GM21529 (cell line): ENCODE results near the gene CARNS1.
"Not testable (repeated sequence)": the region's sequence is repeated elsewhere in the genome, so short reads cannot be mapped to it uniquely, and the experiment has no call there.

Source experiments
- ATAC-seq: cut with Tn5 transposase; IDR thresholded peaks from one replicate; pipeline ENCODE4 v1.9.1; 2021; ENCODE audit not compliant: unreplicated experiment

CARNS1 gene

GRCh38 chr11:67463186-67463585, 47.7 kb downstream of the CARNS1 start:
- ATAC-seq = no peak

GRCh38 chr11:67463680-67464410, 48.4 kb downstream of the CARNS1 start:
- no peak for ATAC-seq

- peak; percentile 43 for ATAC-seq
These were observed 49.1 kb downstream of the CARNS1 start for GRCh38 chr11:67464411-67465188.

- ATAC-seq = no peak
These were observed 49.7 kb downstream of the CARNS1 start for GRCh38 chr11:67465189-67465510.

GRCh38 chr11:67465530-67465929, 50.1 kb downstream of the CARNS1 start:
- not testable (repeated sequence) for ATAC-seq

- ATAC-seq = no peak
These were observed 50.9 kb downstream of the CARNS1 start for GRCh38 chr11:67466367-67466766.

DNA sequence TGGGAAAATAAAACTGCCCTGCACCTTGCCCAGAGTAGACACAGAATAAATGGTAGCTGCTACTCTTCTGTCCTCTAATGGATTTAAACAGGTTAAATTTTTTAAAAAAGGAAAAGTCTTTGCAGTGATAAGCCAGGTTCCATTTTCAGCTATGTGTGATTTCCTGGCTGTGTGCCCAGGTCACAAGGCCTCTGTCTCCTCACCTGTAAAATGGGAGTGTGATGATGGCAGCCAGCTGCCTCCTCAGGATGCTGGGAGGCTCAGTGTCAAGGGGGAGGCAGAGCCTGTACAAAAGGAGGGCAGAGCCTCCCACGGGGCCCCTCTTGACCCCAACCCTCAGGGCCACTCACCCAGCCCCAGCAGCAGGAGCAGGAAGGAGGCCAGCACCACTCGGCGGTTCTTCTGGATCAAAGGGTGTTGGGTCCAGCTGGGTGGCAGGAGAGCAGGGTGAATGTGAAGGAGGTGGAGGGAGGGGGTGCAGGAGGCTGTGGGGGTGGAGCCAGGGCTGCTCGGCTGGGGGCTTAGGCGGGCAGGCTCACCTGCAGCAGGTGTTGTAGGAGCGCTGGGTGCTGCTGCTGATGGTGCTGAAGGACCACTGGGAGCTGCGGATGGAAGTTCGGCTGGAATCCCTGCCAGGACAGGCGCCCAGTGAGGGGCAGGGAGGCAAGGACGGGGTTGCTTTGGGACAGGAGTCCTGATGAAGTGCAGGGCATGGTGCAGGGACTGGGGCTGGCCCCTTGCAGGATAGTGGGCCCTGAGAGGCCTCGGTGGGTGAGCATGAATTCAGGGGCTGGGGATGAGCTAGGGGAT, 51.7 kb downstream of the CARNS1 start:
- ATAC-seq = no peak

DNA sequence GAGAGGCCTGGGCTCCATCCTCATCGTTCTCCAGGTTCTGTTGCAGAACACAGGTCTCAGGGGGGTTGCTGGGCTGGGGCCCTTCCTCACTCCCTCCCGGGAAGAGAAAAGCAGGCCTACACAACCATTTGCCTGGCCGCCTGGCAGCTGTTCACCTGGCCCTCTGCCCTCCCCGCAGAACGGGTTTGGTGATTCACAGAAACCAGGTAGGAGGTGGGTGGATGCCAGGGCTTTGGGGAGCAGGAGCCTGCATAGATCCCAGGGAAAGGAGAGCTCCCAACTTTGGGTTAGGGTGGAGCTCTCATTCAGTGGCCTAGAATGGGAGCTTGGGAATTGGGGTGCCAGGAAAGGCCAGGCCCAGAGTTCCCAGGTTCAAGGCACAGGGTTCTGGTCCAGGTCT, 52.6 kb downstream of the CARNS1 start:
- no peak for ATAC-seq

- no peak for ATAC-seq
These were observed 52.9 kb downstream of the CARNS1 start for GRCh38 chr11:67468456-67468758.

DNA sequence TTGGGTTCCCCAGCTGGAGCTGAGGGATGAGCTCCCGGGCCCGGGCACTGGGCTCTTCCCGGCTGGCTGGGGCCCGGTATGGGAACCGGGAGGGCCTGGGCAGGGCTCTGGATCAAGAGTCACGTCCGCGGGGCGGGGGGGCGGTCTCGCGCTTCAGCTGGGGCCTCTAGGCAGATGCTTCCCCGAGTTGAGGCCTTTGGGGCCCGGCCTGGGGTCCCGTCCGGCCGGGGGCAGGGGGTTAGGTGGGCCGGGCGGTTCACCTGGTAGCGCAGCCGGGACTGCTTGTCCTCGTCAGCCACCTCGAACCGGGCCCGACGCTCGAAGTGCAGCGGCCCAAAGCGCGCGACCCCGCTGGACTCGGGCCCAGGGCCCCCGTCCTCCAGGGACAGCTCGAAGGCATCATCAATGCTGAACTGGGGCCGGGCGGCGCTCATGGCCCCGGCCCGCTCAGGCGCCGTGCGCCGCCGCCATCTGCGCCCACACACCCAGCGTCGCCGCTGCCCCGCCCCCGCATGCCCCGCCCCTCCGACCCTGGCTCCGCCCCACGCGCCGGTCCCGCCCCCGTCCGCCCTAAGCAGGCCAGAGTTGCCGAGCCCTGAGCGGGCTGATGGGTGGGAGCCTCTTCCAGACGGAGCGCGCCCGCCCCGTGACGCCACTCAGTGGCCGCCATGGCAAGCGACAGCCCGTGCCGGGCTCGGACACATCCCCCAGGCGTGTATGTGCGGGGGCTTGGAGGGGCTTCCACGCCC, 53.5 kb downstream of the CARNS1 start, which contains the start of gene TMEM134:
TSS of gene TMEM134 (minus strand) at position 493 of the 749 bp plus-strand sequence. CDS start at position 434, 59 bp downstream.
- peak; percentile 68 for ATAC-seq

DNA sequence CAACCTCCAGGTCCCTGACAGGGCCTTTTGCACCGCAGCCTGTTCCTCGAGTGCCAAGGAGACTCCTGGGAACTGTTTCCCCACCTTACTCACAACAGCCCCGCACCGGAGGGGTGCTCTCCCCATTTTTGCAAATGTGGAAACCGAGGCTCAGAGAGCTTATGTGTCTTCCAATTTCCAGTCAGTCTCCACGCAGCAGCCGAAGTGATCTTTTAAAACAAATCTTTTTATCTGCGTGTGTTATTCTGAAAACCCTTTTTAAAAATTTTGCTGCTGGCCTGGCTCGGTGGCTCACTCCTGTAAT, 54.0 kb downstream of the CARNS1 start:
- no peak for ATAC-seq

DNA sequence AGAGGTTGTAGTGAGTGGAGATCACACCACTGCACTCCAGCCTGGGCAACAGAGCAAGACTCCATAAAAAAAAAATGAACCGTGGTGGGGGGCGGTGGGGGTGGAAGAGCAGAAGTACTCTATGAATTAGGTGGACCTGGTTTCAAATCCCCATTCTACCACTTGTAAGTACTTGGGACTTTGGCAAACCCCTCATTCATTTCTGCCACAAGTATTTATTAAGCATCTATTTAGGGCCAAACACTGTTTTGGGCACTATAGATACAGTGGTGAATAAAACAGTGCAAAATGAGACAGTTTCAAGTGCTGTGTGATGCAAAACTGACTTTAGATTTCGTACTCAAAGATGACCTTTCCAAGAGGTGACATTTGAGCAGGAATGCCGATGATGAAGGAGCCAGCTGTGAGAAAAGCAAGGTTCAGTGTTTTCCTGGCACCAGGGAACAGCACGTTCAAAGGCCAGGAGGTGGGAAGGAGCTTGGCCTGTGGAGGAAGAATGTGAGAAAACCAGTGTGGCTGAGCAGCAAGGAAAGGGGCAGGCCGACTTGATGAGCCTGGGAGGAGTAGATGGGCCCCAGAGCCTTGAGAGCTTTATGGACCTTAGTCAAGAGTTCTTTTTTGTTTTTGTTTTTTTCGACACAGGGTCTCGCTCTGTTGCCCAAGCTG, 55.0 kb downstream of the CARNS1 start:
- no peak for ATAC-seq

GRCh38 chr11:67472882-67473281, 57.4 kb downstream of the CARNS1 start:
- ATAC-seq = no peak
